ENCODE data around the gene EIF3I. TPM values are rescaled to one million over a fixed set of nuclear protein-coding genes. Genes with fewer than 3 reads are reported as not detected.

Gene EIF3I
- total and polyA plus RNA-seq, 2 of the 13 experiments (the other 11 are each of a cell fraction or from before 2014, with no cell fraction given): 210 to 223 TPM

DNA sequence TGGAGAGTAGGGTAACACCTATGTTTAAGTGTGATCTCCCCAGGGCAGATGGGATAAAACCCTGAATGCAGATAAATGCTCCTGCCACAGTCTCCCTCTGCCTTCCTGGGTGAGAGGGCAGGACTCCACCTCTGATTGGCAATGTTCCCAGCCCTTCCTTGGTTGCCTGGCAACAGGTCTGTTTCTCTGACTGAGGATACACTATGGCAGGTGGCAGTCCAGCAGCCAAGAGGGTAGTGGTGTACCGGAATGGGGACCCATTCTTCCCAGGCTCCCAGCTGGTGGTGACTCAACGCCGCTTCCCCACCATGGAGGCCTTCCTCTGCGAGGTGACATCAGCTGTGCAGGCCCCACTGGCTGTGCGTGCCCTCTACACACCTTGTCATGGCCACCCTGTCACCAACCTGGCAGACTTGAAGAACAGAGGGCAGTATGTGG is 13.3 kb upstream of the EIF3I start, which contains the start of gene DCDC2B:
TSS of gene DCDC2B (plus strand) at position 199 of the 438 bp plus-strand sequence. CDS start at position 204, 5 bp downstream.
- intact Hi-C loops (cut with micrococcal nuclease; ENCODE audit: unreplicated experiment) (no loop called here), in situ Hi-C loops (cut with HindIII; ENCODE audit: extremely low pct_ligation_motif_present, low pct_unique_long_range_greater_than_20kb) (no loop called here)
- H3K4me2 ChIP-seq (ENCODE audit: low read depth, low read length): no peak within 1 kb of the TSS
- POLR2A ChIA-PET: no interaction called here
- H3K27me3 ChIP-seq (ENCODE audit: control insufficient read depth in 1 of 2, insufficient read depth in 2 of 2, low read length in 2 of 2): no peaks in the 10 kb centered on the region
- FAIRE-seq: no peak
- DNase-seq (ENCODE audit: low spot score): peak; percentile 24
- H3K9me3 ChIP-seq (ENCODE audit: low read length): no peaks in the 10 kb centered on the region
- CTCF ChIA-PET (ENCODE audit: low intra/inter-chr PET ratio, low total read pairs): no interaction called here
- no peak within 1 kb of the TSS for H3K27ac ChIP-seq (ENCODE audit: extremely low read length, insufficient read depth, low read length)
- H3K79me2 ChIP-seq (ENCODE audit: insufficient read depth, low read length): no peaks in the 10 kb centered on the region
- no peak for ATAC-seq
- no peaks in the 10 kb centered on the region; a peak in 1 of 5 replicates for H3K36me3 ChIP-seq (replicated peaks in 1 of 2; ENCODE audit: control insufficient read depth in 1 of 2, insufficient read depth in 2 of 2, low read length in 2 of 2)
- no peak within 1 kb of the TSS for H3K4me3 ChIP-seq (replicated peaks in 1 of 3; ENCODE audit: insufficient read depth in 1 of 3, low read depth in 2 of 3, low read length in 3 of 3)
- H2AFZ ChIP-seq (ENCODE audit: low read length): no peak within 1 kb of the TSS
- WGBS (ENCODE audit: low lambda C conversion rate): no CpG with 5 or more reads among the region's 5 CpGs
- no peak within 1 kb of the TSS for H3K9ac ChIP-seq (ENCODE audit: insufficient read depth, low read depth, low read length)
- peaks cover 9% of the 10 kb centered on the region for H3K4me1 ChIP-seq (ENCODE audit: insufficient read depth, low read length)
- BruUV-seq (replicated peaks): no TSS peak
- no peaks in the 10 kb centered on the region for H4K20me1 ChIP-seq (ENCODE audit: insufficient read depth, low read length)
- TF ChIP-seq SMARCC2 (IDR thresholded peaks at IDR 0.05): no peak
- 0 out of 2 replicates have a peak, but pooled peaks have one; percentile 17 for TF ChIP-seq RFX1 (IDR thresholded peaks at IDR 0.05)
- no peak for TF ChIP-seq ZNF274 (CRISPR knock-in tag; IDR thresholded peaks at IDR 0.05)
- TF ChIP-seq ZNF260 (CRISPR knock-in tag; IDR thresholded peaks at IDR 0.05; ENCODE audit: borderline replicate concordance, low read depth): no peak
- no peak for TF ChIP-seq HCFC1 (IDR thresholded peaks at IDR 0.05; ENCODE audit: low read depth, low read length)
- TF ChIP-seq NFE2 (CRISPR knock-in tag; IDR thresholded peaks at IDR 0.05): no peak
- peak; percentile 19; the same call in 1 of the 2 replicates for TF ChIP-seq POLR2G (IDR thresholded peaks at IDR 0.05; ENCODE audit: low read depth, low read length)
- TF ChIP-seq ZNF691 (CRISPR knock-in tag; IDR thresholded peaks at IDR 0.05; ENCODE audit: borderline replicate concordance, low read depth): no peak

All from HepG2 (cell line).